Ovary (tissue), 9 donors: ENCODE results near the gene ZBTB7B. TPM values are rescaled to one million over a fixed set of nuclear protein-coding genes. Genes with fewer than 3 reads are reported as not detected.

ENCODE experiments used
- DNase-seq, 5 donors: peaks; one replicate each; pipeline ENCODE4 v3.0.0-alpha.2; 2019 to 2020
- H3K27ac ChIP-seq, 2 donors: fragments of 200-600 bp; one replicate each; pipeline versions ENCODE4 v1.5.1 to v1.8.0; 2019 to 2022
- H3K27me3 ChIP-seq: fragments of 200-600 bp; one replicate; pipeline ENCODE4 v1.8.0; 2022
- H3K36me3 ChIP-seq: fragments of 200-600 bp; sonication (generic); one replicate; pipeline ENCODE4 v1.5.1; 2019
- H3K4me1 ChIP-seq: one replicate; pipeline ENCODE4 v1.8.1; 2013; ENCODE audit warnings: mild to moderate bottlenecking, moderate library complexity; ENCODE audit not compliant: insufficient read depth
- H3K4me3 ChIP-seq: fragments of 200-600 bp; sonication (generic); one replicate; pipeline ENCODE4 v1.5.1; 2017
- H3K9me3 ChIP-seq, 2 donors: fragments of 200-600 bp in 1 of 2; sonication (generic) in 1 of 2; one replicate each; pipeline versions ENCODE4 v1.5.1 to v1.8.1; 2013 to 2019; ENCODE audit warnings: mild to moderate bottlenecking in 1 of 2, moderate library complexity in 1 of 2
- CTCF ChIP-seq, 3 donors: fragments of 450-650 bp in 2 of 3; fragments of 200-600 bp in 1 of 3; IDR thresholded peaks; one replicate each; pipeline versions ENCODE4 v1.5.1 to v1.8.0; 2016 to 2022; ENCODE audit warnings: antibody characterized with exemption in 3 of 3, mild to moderate bottlenecking in 1 of 3
- EP300 ChIP-seq: sonication (generic); formaldehyde crosslinking; IDR thresholded peaks from one replicate; pipeline ENCODE4 v1.6.1; 2017; ENCODE audit warnings: antibody characterized with exemption
- POLR2A ChIP-seq: fragments of 450-650 bp; IDR thresholded peaks from one replicate; pipeline ENCODE4 v1.6.1; 2017; ENCODE audit warnings: antibody characterized with exemption, mild to moderate bottlenecking, moderate library complexity
- WGBS, 3 donors: extraction: QIAGEN DNeasy Blood & Tissue Kit in 1 of 3; methylation state at CpG; one replicate each; pipeline versions ENCODE4 v1.1.5 to v1.1.7; 2013 to 2017; 5-methylcytosine and 5-hydroxymethylcytosine counted together
- intact Hi-C, 4 donors: fragments of 100-400 bp; cut with DNase I; formaldehyde crosslinking; loops; one replicate each; pipeline versions ENCODE4 v1.11.0 to v1.15.1; 2022 to 2023
- polyA plus RNA-seq, 2 donors: library from polyadenylated mRNA; stranded (reverse); fragments of 200-250 nt in 1 of 2; fragments of 350-450 nt in 1 of 2; fragmentation: Illumina TruSeq in 1 of 2; extraction: RNeasy Lipid Tissue Mini Kit (QIAGEN cat#74804) in 1 of 2; gene quantifications; one replicate each; pipeline ENCODE4 v1.2.3, GENCODE V29; 2013 to 2014
- total RNA-seq, 7 donors: library from RNA; depleted of rRNA in 2 of 7; stranded (reverse); fragments of >200 nt in 2 of 7; fragmentation: NEBNext Ultra II Directional in 3 of 7; extraction: Animal tissue kit (Norgen Biotek cat#: 25700) in 3 of 7; gene quantifications; one replicate each; pipeline versions ENCODE4 v1.1.0 to v1.2.4, GENCODE V29; 2016 to 2023
- donor health status: DM: no; HTN: no; CAD: no; lungs with moderate emphysema.
- donor health status: DM: no; HTN: no; CAD: no.
- donor health status: Bipolar disorder and iron deficiency.
- donor health status: DM: yes; HTN: yes; CAD: no.
- donor health status: DM: no; HTN: no; CAD: no.
- donor health status: DM: yes; HTN: yes; CAD: no.

Gene ZBTB7B
- total and polyA plus RNA-seq, 9 donors = 3.6 to 45.5 (median 28.9) TPM

- peak; percentile 70 to 87 (median 75) for DNase-seq
- H3K9me3 ChIP-seq = no peaks in the 10 kb centered on the region
- TF ChIP-seq EP300 (no peak), CTCF (IDR thresholded peaks at IDR 0.05) (peak in 2 of 3 donors; percentile 9 to 34), POLR2A (peak; percentile 30)
- H3K27ac ChIP-seq = peak within 1 kb of the TSS; percentile 52 to 78
- no peaks in the 10 kb centered on the region for H3K27me3 ChIP-seq
- peak within 1 kb of the TSS; percentile 57 for H3K4me3 ChIP-seq
- 1% methylated on average over 18 of the region's 18 CpGs for WGBS, 3 donors
- intact Hi-C loops = loop anchor here in 3 of 4 donors (5.0 kb wide), 2 partner anchors 46 to 106 kb away; partner anchors contain the start of genes EFNA4 (in 2 of the 3) and ZBTB7B (in 1 of the 3)
- H3K36me3 ChIP-seq = no peaks in the 10 kb centered on the region
- H3K4me1 ChIP-seq = peaks cover 41% of the 10 kb centered on the region
Observed at GRCh38 chr1:154955718-154956543, 46.7 kb upstream of the ZBTB7B start, which contains the start of gene PBXIP1. Gene PBXIP1 (minus strand): TSS chr1:154956099. CDS start chr1:154953721, 2,378 bp downstream.

- 4 to 12% (median 9%) methylated on average over 6 of the region's 6 CpGs for WGBS, 3 donors
- H3K36me3 ChIP-seq = no peaks in the 10 kb centered on the region
- peak overlapping the region in 1 of 2 donors; percentile 78 for H3K27ac ChIP-seq
- no peaks in the 10 kb centered on the region for H3K27me3 ChIP-seq
- peaks cover 36% of the 10 kb centered on the region for H3K4me1 ChIP-seq
- no peaks in the 10 kb centered on the region for H3K9me3 ChIP-seq
- peak in 4 of 5 donors; percentile 57 to 68 (median 62) for DNase-seq
- intact Hi-C loops = loop anchor here in 3 of 4 donors (5.0 kb wide), 2 partner anchors 46 to 106 kb away; partner anchors contain the start of genes EFNA4 (in 2 of the 3) and ZBTB7B (in 1 of the 3)
- peak overlapping the region; percentile 57 for H3K4me3 ChIP-seq
- TF ChIP-seq EP300 (no peak), CTCF (IDR thresholded peaks at IDR 0.05) (no peak), POLR2A (no peak)
Observed at GRCh38 chr1:154956544-154956941, 46.1 kb upstream of the ZBTB7B start.

- no peaks in the 10 kb centered on the region for H3K36me3 ChIP-seq
- peaks cover 36% of the 10 kb centered on the region for H3K4me1 ChIP-seq
- no peaks in the 10 kb centered on the region for H3K27me3 ChIP-seq
- H3K4me3 ChIP-seq = no peak overlapping the region
- no peak for TF ChIP-seq POLR2A
- no peak for TF ChIP-seq EP300
- TF ChIP-seq CTCF (IDR thresholded peaks at IDR 0.05) = no peak
- H3K9me3 ChIP-seq = no peaks in the 10 kb centered on the region
- DNase-seq = peak in 1 of 5 donors; percentile 35
- 31 to 33% (median 33%) methylated on average over 9 of the region's 9 CpGs for WGBS, 3 donors
- intact Hi-C loops = loop anchor here in 3 of 4 donors (5.0 kb wide), 2 partner anchors 45 to 105 kb away; partner anchors contain the start of genes EFNA4 (in 2 of the 3) and ZBTB7B (in 1 of the 3)
- peak overlapping the region in 1 of 2 donors; percentile 78 for H3K27ac ChIP-seq
Observed at GRCh38 chr1:154957091-154957657, 45.4 kb upstream of the ZBTB7B start.

- 59 to 62% (median 61%) methylated on average over 2 of the region's 2 CpGs for whole genome bisulfite sequencing, 3 donors
- Histone ChIP-seq H3K4me3 (no peak overlapping the region), H3K27ac (no peak overlapping the region), H3K4me1 (peaks cover 27% of the 10 kb centered on the region), H3K36me3 (no peaks in the 10 kb centered on the region), H3K9me3 (no peaks in the 10 kb centered on the region), H3K27me3 (no peaks in the 10 kb centered on the region)
- DNase-seq = no peak
- intact Hi-C loops = loop anchor here in 3 of 4 donors (5.0 kb wide), 2 partner anchors 44 to 104 kb away; partner anchors contain the start of genes EFNA4 (in 2 of the 3) and ZBTB7B (in 1 of the 3)
- no peak for TF ChIP-seq CTCF (IDR thresholded peaks at IDR 0.05)
- no peak for TF ChIP-seq EP300
- TF ChIP-seq POLR2A = no peak
Observed at GRCh38 chr1:154958036-154958435, 44.6 kb upstream of the ZBTB7B start.
